Activated naive CD4-positive, alpha-beta T cell treated with anti-CD3 and anti-CD28 coated beads, Interleukin-2, amount 50 U/mL, for 24 hours (primary cell): ENCODE results near the gene ANKRD65.
A peak's percentile ranks its signal among the peaks of the same experiment; 100 is the strongest.
"Not testable (repeated sequence)": the region's sequence is repeated elsewhere in the genome, so short reads cannot be mapped to it uniquely, and the experiment has no call there.

Source experiments
- H3K27ac Mint-ChIP-seq: one replicate; pipeline ENCODE4 v1.8.0; 2021; ENCODE audit warnings: mild to moderate bottlenecking, mixed read lengths
- H3K27me3 Mint-ChIP-seq: one replicate; pipeline ENCODE4 v1.8.0; 2021; ENCODE audit warnings: mixed read lengths
- H3K36me3 Mint-ChIP-seq: one replicate; pipeline ENCODE4 v1.8.0; 2021; ENCODE audit warnings: mixed read lengths
- H3K4me1 Mint-ChIP-seq: one replicate; pipeline ENCODE4 v1.8.0; 2021; ENCODE audit warnings: mixed read lengths
- H3K4me3 Mint-ChIP-seq: one replicate; pipeline ENCODE4 v1.8.0; 2021; ENCODE audit warnings: mild to moderate bottlenecking, mixed read lengths
- H3K9me3 Mint-ChIP-seq: one replicate; pipeline ENCODE4 v1.8.0; 2021; ENCODE audit warnings: mixed read lengths

Gene ANKRD65

GRCh38 chr1:1417825-1418463 is 3.1 kb downstream of the ANKRD65 start:
- not testable (repeated sequence) for H3K27ac Mint-ChIP-seq, H3K4me3 Mint-ChIP-seq, H3K9me3 Mint-ChIP-seq, H3K4me1 Mint-ChIP-seq, H3K36me3 Mint-ChIP-seq, H3K27me3 Mint-ChIP-seq

GRCh38 chr1:1417396-1417795 is 3.7 kb downstream of the ANKRD65 start:
- not testable (repeated sequence) for H3K4me3 Mint-ChIP-seq

GRCh38 chr1:1415751-1416150 is 5.3 kb downstream of the ANKRD65 start:
- Mint-ChIP-seq H3K4me3 (no peak overlapping the region), H3K27ac (no peak overlapping the region), H3K4me1 (peaks cover 7% of the 10 kb centered on the region), H3K27me3 (no peaks in the 10 kb centered on the region), H3K36me3 (no peaks in the 10 kb centered on the region), H3K9me3 (no peaks in the 10 kb centered on the region)

More at GRCh38 chr1:1417396-1417795, 3.7 kb downstream of the ANKRD65 start:
- not testable (repeated sequence) for H3K27ac Mint-ChIP-seq, H3K4me1 Mint-ChIP-seq, H3K9me3 Mint-ChIP-seq, H3K36me3 Mint-ChIP-seq, H3K27me3 Mint-ChIP-seq

- H3K9me3 Mint-ChIP-seq, H3K27ac Mint-ChIP-seq, H3K4me3 Mint-ChIP-seq, H3K27me3 Mint-ChIP-seq, H3K36me3 Mint-ChIP-seq: not testable (repeated sequence)
- peaks cover 26% of the 10 kb centered on the region for H3K4me1 Mint-ChIP-seq
Measured at GRCh38 chr1:1412311-1412902, 8.7 kb downstream of the ANKRD65 start.

- peaks cover 26% of the 10 kb centered on the region for H3K4me1 Mint-ChIP-seq
- no peak overlapping the region for H3K27ac Mint-ChIP-seq
- H3K4me3 Mint-ChIP-seq: no peak overlapping the region
Measured at GRCh38 chr1:1411626-1412025, 9.4 kb downstream of the ANKRD65 start.

GRCh38 chr1:1410238-1410637 is 10.8 kb downstream of the ANKRD65 start:
- not testable (repeated sequence) for H3K4me3 Mint-ChIP-seq, H3K27me3 Mint-ChIP-seq, H3K9me3 Mint-ChIP-seq, H3K36me3 Mint-ChIP-seq
- Mint-ChIP-seq H3K4me1 (peaks cover 32% of the 10 kb centered on the region), H3K27ac (peak overlapping the region; percentile 19)

More at GRCh38 chr1:1411626-1412025, 9.4 kb downstream of the ANKRD65 start:
- Mint-ChIP-seq H3K9me3 (no peaks in the 10 kb centered on the region), H3K36me3 (peaks cover 4% of the 10 kb centered on the region), H3K27me3 (no peaks in the 10 kb centered on the region)

GRCh38 chr1:1407636-1408318 is 13.3 kb downstream of the ANKRD65 start:
- Mint-ChIP-seq H3K4me3 (peak overlapping the region; percentile 89), H3K9me3 (no peaks in the 10 kb centered on the region), H3K27ac (peak overlapping the region; percentile 77), H3K4me1 (peaks cover 40% of the 10 kb centered on the region), H3K36me3 (peaks cover 9% of the 10 kb centered on the region), H3K27me3 (no peaks in the 10 kb centered on the region)

GRCh38 chr1:1406821-1407635 is 14.0 kb downstream of the ANKRD65 start, which contains the start of gene MRPL20:
MRPL20 (minus strand) TSS chr1:1407293; CDS start chr1:1407217, 76 bp downstream.
- Mint-ChIP-seq H3K36me3 (peaks cover 12% of the 10 kb centered on the region), H3K27me3 (no peaks in the 10 kb centered on the region), H3K9me3 (no peaks in the 10 kb centered on the region), H3K27ac (peak within 1 kb of the TSS; percentile 94), H3K4me3 (peak within 1 kb of the TSS; percentile 89), H3K4me1 (peaks cover 41% of the 10 kb centered on the region)

- H3K36me3 Mint-ChIP-seq: peaks cover 14% of the 10 kb centered on the region
- peaks cover 44% of the 10 kb centered on the region for H3K4me1 Mint-ChIP-seq
- H3K9me3 Mint-ChIP-seq: no peaks in the 10 kb centered on the region
- peak overlapping the region; percentile 89 for H3K4me3 Mint-ChIP-seq
- H3K27ac Mint-ChIP-seq: peak overlapping the region; percentile 92
- H3K27me3 Mint-ChIP-seq: no peaks in the 10 kb centered on the region
Measured at GRCh38 chr1:1406101-1406820, 14.8 kb downstream of the ANKRD65 start.

GRCh38 chr1:1403653-1404052 is 17.4 kb downstream of the ANKRD65 start:
- Mint-ChIP-seq H3K27me3 (no peaks in the 10 kb centered on the region), H3K27ac (peak overlapping the region; percentile 87), H3K9me3 (no peaks in the 10 kb centered on the region), H3K4me3 (peak overlapping the region; percentile 39), H3K36me3 (peaks cover 17% of the 10 kb centered on the region), H3K4me1 (peaks cover 40% of the 10 kb centered on the region)

GRCh38 chr1:1402901-1403392 is 18.1 kb downstream of the ANKRD65 start:
- Mint-ChIP-seq H3K4me1 (peaks cover 38% of the 10 kb centered on the region), H3K27ac (peak overlapping the region; percentile 87), H3K36me3 (peaks cover 16% of the 10 kb centered on the region), H3K4me3 (peak overlapping the region; percentile 39)
- not testable (repeated sequence) for H3K9me3 Mint-ChIP-seq, H3K27me3 Mint-ChIP-seq

GRCh38 chr1:1402072-1402900 is 18.8 kb downstream of the ANKRD65 start:
- H3K4me3 Mint-ChIP-seq: peak overlapping the region; percentile 55
- no peaks in the 10 kb centered on the region for H3K9me3 Mint-ChIP-seq
- peak overlapping the region; percentile 74 for H3K27ac Mint-ChIP-seq
- peaks cover 16% of the 10 kb centered on the region for H3K36me3 Mint-ChIP-seq
- no peaks in the 10 kb centered on the region for H3K27me3 Mint-ChIP-seq
- peaks cover 41% of the 10 kb centered on the region for H3K4me1 Mint-ChIP-seq

GRCh38 chr1:1401457-1402010 is 19.5 kb downstream of the ANKRD65 start:
- Mint-ChIP-seq H3K27me3 (no peaks in the 10 kb centered on the region), H3K9me3 (no peaks in the 10 kb centered on the region), H3K4me3 (peak overlapping the region; percentile 57), H3K4me1 (peaks cover 41% of the 10 kb centered on the region), H3K27ac (peak overlapping the region; percentile 74), H3K36me3 (peaks cover 16% of the 10 kb centered on the region)
